ENCODE measurements around the gene PRR29.

PRR29 gene

GRCh38 chr17:63999680-64000531 lies 1.8 kb downstream of the PRR29 start:
- Histone ChIP-seq H3K79me2 (ENCODE audit: insufficient read depth, low read length) (no peaks in the 10 kb centered on the region), H3K9me2 (ENCODE audit: low read depth, low read length) (no peaks in the 10 kb centered on the region), H4K20me1 (ENCODE audit: insufficient read depth, low read length) (no peaks in the 10 kb centered on the region), H2AFZ (ENCODE audit: low read length) (no peak overlapping the region), H3K4me1 (ENCODE audit: insufficient read depth, low read length, severe bottlenecking) (peaks cover 16% of the 10 kb centered on the region), H3K27ac (ENCODE audit: low read depth, low read length, poor library complexity, severe bottlenecking) (no peak overlapping the region), H3K9me3 (ENCODE audit: low read length) (no peaks in the 10 kb centered on the region), H3K4me3 (ENCODE audit: low read depth, low read length, poor library complexity, severe bottlenecking) (no peak overlapping the region), H3K4me2 (ENCODE audit: low read length) (no peak overlapping the region), H3K27me3 (ENCODE audit: insufficient read depth, low read length) (peaks cover 12% of the 10 kb centered on the region), H3K9ac (ENCODE audit: low read length) (no peak overlapping the region), H3K36me3 (ENCODE audit: insufficient read depth, low read length) (peaks cover 35% of the 10 kb centered on the region), H3F3A (ENCODE audit: insufficient read depth, low read length) (no peaks in the 10 kb centered on the region)
- TF ChIP-seq EZH2 (IDR thresholded peaks at IDR 0.05; ENCODE audit: borderline replicate concordance, low read length), result no peak
- TF ChIP-seq CTCF (IDR thresholded peaks at IDR 0.05; ENCODE audit: low read length), result no peak

DNA sequence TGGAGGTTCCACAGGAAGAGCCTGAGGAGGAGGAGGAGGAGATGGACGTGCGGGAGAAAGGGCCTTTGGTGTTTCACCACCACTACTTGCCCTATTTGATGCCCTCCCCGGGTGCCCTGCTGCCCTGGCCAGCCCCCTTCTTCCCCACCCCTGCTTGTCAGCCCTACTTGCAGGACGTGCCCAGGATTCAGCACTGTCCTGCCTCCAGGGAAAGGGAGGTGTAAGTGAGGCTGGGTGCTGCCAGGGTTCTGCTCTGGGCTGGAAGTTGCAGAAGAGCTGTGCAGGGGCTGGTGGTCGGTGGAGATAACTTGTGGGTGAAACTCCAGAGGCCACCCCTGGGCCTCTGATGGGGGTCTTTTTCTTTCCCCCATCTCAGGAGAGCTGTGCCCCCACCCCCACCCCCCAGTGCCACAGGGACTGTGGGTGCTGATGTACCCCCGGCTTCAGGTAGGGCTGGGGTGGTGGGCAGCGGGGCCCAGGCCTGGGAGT lies 3.0 kb downstream of the PRR29 start:
- Histone ChIP-seq H3K79me2 (ENCODE audit: insufficient read depth, low read length) (no peaks in the 10 kb centered on the region), H4K20me1 (ENCODE audit: insufficient read depth, low read length) (no peaks in the 10 kb centered on the region), H3K4me2 (ENCODE audit: low read length) (no peak overlapping the region), H3K9me3 (ENCODE audit: low read length) (no peaks in the 10 kb centered on the region), H3K4me3 (ENCODE audit: low read depth, low read length, poor library complexity, severe bottlenecking) (no peak overlapping the region), H3K36me3 (ENCODE audit: insufficient read depth, low read length) (peaks cover 43% of the 10 kb centered on the region), H2AFZ (ENCODE audit: low read length) (no peak overlapping the region), H3K9ac (ENCODE audit: low read length) (no peak overlapping the region), H3K27ac (ENCODE audit: low read depth, low read length, poor library complexity, severe bottlenecking) (no peak overlapping the region), H3K27me3 (ENCODE audit: insufficient read depth, low read length) (peaks cover 8% of the 10 kb centered on the region), H3K9me2 (ENCODE audit: low read depth, low read length) (no peaks in the 10 kb centered on the region), H3K4me1 (ENCODE audit: insufficient read depth, low read length, severe bottlenecking) (peaks cover 25% of the 10 kb centered on the region), H3F3A (ENCODE audit: insufficient read depth, low read length) (no peaks in the 10 kb centered on the region)
- TF ChIP-seq EZH2 (IDR thresholded peaks at IDR 0.05; ENCODE audit: borderline replicate concordance, low read length), result no peak
- TF ChIP-seq CTCF (IDR thresholded peaks at IDR 0.05; ENCODE audit: low read length), result no peak

DNA sequence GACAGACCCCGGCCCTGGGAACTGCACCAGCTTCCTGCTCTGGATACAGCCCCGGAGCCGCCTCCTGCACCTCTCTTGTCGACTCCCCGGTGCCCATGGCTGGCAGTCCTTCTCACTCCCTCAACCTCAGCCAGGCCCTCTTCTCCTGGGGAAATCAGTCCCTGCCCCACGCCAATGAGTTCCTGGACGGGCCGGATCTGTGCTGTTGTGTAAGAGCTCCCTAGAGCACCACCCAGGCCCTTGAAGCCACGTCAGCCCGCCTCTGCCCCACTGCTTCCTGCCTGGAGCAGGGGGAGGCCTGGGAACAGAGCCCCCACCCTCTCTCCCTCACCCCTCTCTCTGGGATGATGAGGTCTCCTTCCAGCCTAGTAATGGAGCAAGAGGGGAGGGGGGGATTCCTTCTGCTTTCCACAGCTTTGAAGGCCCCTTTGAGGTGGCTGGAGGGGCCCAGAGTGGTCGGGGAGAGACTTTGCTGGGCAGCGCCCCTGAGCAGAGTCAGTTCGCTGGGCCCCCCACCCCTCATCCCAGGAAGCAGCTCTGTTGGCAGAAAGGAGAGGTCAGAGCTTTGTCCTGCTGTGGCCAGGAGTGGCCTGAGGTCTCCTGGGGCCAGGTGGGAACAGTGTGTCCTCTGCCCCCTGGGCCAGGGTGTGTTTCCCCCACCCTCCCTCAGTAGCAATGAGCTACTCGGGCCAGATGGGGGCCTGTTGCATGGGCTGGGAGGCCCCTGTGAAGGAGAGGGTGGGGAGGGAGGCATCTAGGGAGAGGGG lies 3.8 kb downstream of the PRR29 start:
- H3K9me3 ChIP-seq (ENCODE audit: low read length), result no peaks in the 10 kb centered on the region
- H3K9me2 ChIP-seq (ENCODE audit: low read depth, low read length), result no peaks in the 10 kb centered on the region
- H3K36me3 ChIP-seq (ENCODE audit: insufficient read depth, low read length), result peaks cover 43% of the 10 kb centered on the region
- H3K4me3 ChIP-seq (ENCODE audit: low read depth, low read length, poor library complexity, severe bottlenecking), result no peak overlapping the region
- no peaks in the 10 kb centered on the region for H4K20me1 ChIP-seq (ENCODE audit: insufficient read depth, low read length)
- H3F3A ChIP-seq (ENCODE audit: insufficient read depth, low read length), result no peaks in the 10 kb centered on the region
- H2AFZ ChIP-seq (ENCODE audit: low read length), result no peak overlapping the region
- no peaks in the 10 kb centered on the region for H3K79me2 ChIP-seq (ENCODE audit: insufficient read depth, low read length)
- TF ChIP-seq CTCF (IDR thresholded peaks at IDR 0.05; ENCODE audit: low read length), result no peak
- no peak for TF ChIP-seq EZH2 (IDR thresholded peaks at IDR 0.05; ENCODE audit: borderline replicate concordance, low read length)
- no peak overlapping the region for H3K27ac ChIP-seq (ENCODE audit: low read depth, low read length, poor library complexity, severe bottlenecking)
- peaks cover 33% of the 10 kb centered on the region for H3K4me1 ChIP-seq (ENCODE audit: insufficient read depth, low read length, severe bottlenecking)
- H3K27me3 ChIP-seq (ENCODE audit: insufficient read depth, low read length), result peaks cover 8% of the 10 kb centered on the region
- no peak overlapping the region for H3K4me2 ChIP-seq (ENCODE audit: low read length)
- H3K9ac ChIP-seq (ENCODE audit: low read length), result no peak overlapping the region
